ENCODE data around the gene IMMP2L. TPM values are rescaled to one million over a fixed set of nuclear protein-coding genes. Genes with fewer than 3 reads are reported as not detected.
A peak's percentile ranks its signal among the peaks of the same experiment; 100 is the strongest.

The IMMP2L gene
- total RNA-seq, 4 donors from 2014 or later = 12.0 to 22.2 (median 17.5) TPM

DNA sequence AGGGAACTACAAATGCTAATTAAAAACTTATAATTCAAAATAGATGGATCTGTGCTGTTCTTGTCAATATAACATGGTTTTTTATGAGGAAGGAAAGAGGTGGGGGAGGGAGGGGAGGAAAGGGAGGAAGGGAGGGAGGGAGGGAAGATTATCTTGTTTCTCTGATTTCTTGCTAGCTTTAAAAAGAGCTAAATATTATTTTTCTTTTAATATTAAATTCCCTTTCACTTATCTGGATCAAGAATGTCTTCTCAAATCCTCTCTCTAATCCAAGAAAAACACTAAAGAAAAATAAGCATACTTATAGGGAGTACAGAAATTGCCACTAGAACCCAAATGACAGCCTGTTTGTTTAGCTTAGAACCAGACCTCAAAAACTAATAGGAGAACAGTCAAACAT is 416.2 kb downstream of the IMMP2L start:
- DNase-seq (ENCODE audit: extremely low spot score) = no peak
- intact Hi-C loops (cut with DNase I) = no loop called here
- TF ChIP-seq EP300 (IDR thresholded peaks at IDR 0.05) = no peak
- TF ChIP-seq, protein P1, sequence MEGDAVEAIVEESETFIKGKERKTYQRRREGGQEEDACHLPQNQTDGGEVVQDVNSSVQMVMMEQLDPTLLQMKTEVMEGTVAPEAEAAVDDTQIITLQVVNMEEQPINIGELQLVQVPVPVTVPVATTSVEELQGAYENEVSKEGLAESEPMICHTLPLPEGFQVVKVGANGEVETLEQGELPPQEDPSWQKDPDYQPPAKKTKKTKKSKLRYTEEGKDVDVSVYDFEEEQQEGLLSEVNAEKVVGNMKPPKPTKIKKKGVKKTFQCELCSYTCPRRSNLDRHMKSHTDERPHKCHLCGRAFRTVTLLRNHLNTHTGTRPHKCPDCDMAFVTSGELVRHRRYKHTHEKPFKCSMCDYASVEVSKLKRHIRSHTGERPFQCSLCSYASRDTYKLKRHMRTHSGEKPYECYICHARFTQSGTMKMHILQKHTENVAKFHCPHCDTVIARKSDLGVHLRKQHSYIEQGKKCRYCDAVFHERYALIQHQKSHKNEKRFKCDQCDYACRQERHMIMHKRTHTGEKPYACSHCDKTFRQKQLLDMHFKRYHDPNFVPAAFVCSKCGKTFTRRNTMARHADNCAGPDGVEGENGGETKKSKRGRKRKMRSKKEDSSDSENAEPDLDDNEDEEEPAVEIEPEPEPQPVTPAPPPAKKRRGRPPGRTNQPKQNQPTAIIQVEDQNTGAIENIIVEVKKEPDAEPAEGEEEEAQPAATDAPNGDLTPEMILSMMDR (IDR thresholded peaks at IDR 0.05) = no peak
- TF ChIP-seq POLR2A (IDR thresholded peaks at IDR 0.05; ENCODE audit: low read depth) = no peak
- no peak for TF ChIP-seq POLR2AphosphoS5 (IDR thresholded peaks at IDR 0.05)
- Histone ChIP-seq H3K36me3 (no peaks in the 10 kb centered on the region), H3K27me3 (no peaks in the 10 kb centered on the region), H3K27ac (replicated peaks in 1 of 4) (no peak overlapping the region), H3K4me3 (no peak overlapping the region), H3K4me1 (peaks cover 0 to 5% (median 0%) of the 10 kb centered on the region in 4 donors), H3K9me3 (no peaks in the 10 kb centered on the region)

DNA sequence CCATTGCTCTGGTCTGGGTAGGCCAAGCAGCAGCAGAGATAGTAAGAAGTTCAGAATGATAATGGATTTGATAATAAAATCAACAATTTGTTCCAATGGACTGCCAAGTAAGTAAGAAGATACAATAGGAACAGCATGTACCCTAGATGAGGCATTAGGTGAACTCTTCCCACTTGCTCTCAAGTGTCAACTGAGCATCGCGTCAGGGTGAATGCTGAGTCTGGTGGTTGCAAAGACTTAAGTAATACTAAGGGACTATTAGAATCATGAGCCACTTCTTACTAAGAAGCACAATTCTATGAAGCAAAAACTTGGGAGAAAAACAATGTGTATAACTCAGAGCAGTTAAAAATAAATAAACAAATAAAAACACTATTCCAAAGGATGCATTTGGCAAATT is 416.8 kb downstream of the IMMP2L start:
- H3K27me3 ChIP-seq = no peaks in the 10 kb centered on the region
- DNase-seq (ENCODE audit: extremely low spot score) = no peak
- no peaks in the 10 kb centered on the region for H3K9me3 ChIP-seq
- H3K4me1 ChIP-seq = peaks cover 0 to 5% (median 0%) of the 10 kb centered on the region in 4 donors
- H3K27ac ChIP-seq (replicated peaks in 1 of 4) = no peak overlapping the region
- intact Hi-C loops (cut with DNase I) = no loop called here
- 96% methylated on average over 2 of the region's 2 CpGs for WGBS
- H3K36me3 ChIP-seq = no peaks in the 10 kb centered on the region
- TF ChIP-seq EP300 (IDR thresholded peaks at IDR 0.05) = no peak
- no peak for TF ChIP-seq POLR2A (IDR thresholded peaks at IDR 0.05; ENCODE audit: low read depth)
- no peak for TF ChIP-seq POLR2AphosphoS5 (IDR thresholded peaks at IDR 0.05)
- TF ChIP-seq, protein P1 (IDR thresholded peaks at IDR 0.05) = no peak
- no peak overlapping the region for H3K4me3 ChIP-seq

DNA sequence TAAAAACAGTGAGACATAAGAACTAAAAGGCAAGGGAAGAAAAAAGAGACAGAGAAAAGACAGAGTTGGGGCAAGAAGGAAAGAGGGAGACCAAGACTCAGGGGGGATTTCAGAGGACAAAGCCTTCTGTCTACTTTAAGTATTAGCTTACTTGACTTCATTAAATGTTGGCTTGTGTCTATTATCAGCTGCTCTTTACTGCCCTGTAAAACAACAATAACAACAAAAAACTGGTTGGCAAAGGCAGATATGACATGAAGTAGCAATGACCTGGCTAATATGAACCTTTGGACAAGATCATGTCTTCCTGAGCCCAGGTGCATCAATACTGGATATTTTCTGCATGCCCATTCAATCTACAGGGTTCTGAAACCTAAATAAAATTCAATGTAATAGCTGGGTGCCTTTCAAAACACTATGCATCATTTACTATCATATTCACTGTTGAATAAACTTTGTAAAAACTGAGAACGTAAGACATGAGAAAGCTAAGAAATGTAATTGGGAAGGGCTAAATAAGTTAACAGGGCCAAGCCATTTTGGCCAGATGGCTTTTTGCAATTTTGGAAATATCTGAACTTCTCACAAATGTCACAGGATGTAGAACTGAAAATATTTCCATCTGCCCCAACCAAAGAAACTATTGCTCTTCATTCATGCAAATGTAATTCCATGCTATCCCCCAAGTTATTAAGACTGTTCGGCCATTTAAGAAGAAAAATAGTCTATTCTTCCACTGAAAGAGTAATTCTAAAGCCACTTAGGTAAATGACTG is 422.0 kb downstream of the IMMP2L start:
- intact Hi-C loops (cut with DNase I) = no loop called here
- H3K4me3 ChIP-seq = no peak overlapping the region
- peaks cover 0 to 13% (median 7%) of the 10 kb centered on the region in 4 donors for H3K4me1 ChIP-seq
- H3K27me3 ChIP-seq = no peaks in the 10 kb centered on the region
- no peak overlapping the region for H3K27ac ChIP-seq (replicated peaks in 1 of 4)
- TF ChIP-seq, protein P1 (IDR thresholded peaks at IDR 0.05) = no peak
- TF ChIP-seq POLR2AphosphoS5 (IDR thresholded peaks at IDR 0.05) = no peak
- no peak for TF ChIP-seq POLR2A (IDR thresholded peaks at IDR 0.05; ENCODE audit: low read depth)
- TF ChIP-seq EP300 (IDR thresholded peaks at IDR 0.05) = no peak
- no peaks in the 10 kb centered on the region for H3K36me3 ChIP-seq
- H3K9me3 ChIP-seq = no peaks in the 10 kb centered on the region
- 76% methylated on average over 2 of the region's 2 CpGs for WGBS
- DNase-seq (ENCODE audit: extremely low spot score) = no peak

GRCh38 chr7:111138586-111138985 is 423.7 kb downstream of the IMMP2L start:
- DNase-seq (ENCODE audit: extremely low spot score) = no peak
- H3K27ac ChIP-seq (replicated peaks in 1 of 4) = no peak overlapping the region
- peaks cover 0 to 13% (median 5%) of the 10 kb centered on the region in 4 donors for H3K4me1 ChIP-seq
- intact Hi-C loops (cut with DNase I) = no loop called here
- no peaks in the 10 kb centered on the region for H3K9me3 ChIP-seq
- no peak overlapping the region for H3K4me3 ChIP-seq
- H3K27me3 ChIP-seq = no peaks in the 10 kb centered on the region
- H3K36me3 ChIP-seq = no peaks in the 10 kb centered on the region
- TF ChIP-seq EP300 (IDR thresholded peaks at IDR 0.05) = no peak
- TF ChIP-seq, protein P1 (IDR thresholded peaks at IDR 0.05) = no peak
- TF ChIP-seq POLR2A (IDR thresholded peaks at IDR 0.05; ENCODE audit: low read depth) = no peak
- TF ChIP-seq POLR2AphosphoS5 (IDR thresholded peaks at IDR 0.05) = no peak

DNA sequence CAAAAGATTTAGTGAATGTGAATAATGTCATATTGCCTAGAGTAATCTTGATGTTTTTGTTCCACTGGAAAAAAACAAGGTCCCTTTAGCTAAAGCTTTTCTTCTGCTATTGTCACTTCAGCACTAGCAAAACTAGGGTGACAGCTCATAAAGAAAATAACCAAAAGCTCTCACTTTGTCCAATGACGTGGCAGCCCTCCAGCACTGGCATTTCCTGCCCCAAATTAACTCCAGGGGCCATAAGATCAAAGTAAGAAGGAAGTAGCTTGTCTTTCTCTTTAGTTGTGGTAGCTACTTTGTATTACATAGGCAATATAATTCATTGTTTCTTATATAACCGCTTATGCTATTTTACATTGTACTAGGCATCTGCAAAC is 424.1 kb downstream of the IMMP2L start:
- H3K4me1 ChIP-seq = peaks cover 0 to 13% (median 4%) of the 10 kb centered on the region in 4 donors
- intact Hi-C loops (cut with DNase I) = no loop called here
- H3K9me3 ChIP-seq = no peaks in the 10 kb centered on the region
- no peaks in the 10 kb centered on the region for H3K27me3 ChIP-seq
- H3K36me3 ChIP-seq = no peaks in the 10 kb centered on the region
- H3K27ac ChIP-seq (replicated peaks in 1 of 4) = peak overlapping the region in 1 of 4 donors; percentile 17
- no peak for DNase-seq (ENCODE audit: extremely low spot score)
- TF ChIP-seq POLR2AphosphoS5 (IDR thresholded peaks at IDR 0.05) (no peak), EP300 (IDR thresholded peaks at IDR 0.05) (no peak), POLR2A (IDR thresholded peaks at IDR 0.05; ENCODE audit: low read depth) (no peak)
- TF ChIP-seq, protein P1 (IDR thresholded peaks at IDR 0.05) = no peak
- H3K4me3 ChIP-seq = no peak overlapping the region
- 53% methylated on average over 2 of the region's 2 CpGs for WGBS

Measured in esophagus muscularis mucosa (tissue), 4 donors.